H1 (cell line): ENCODE results near the gene MEF2C. TPM values are rescaled to one million over a fixed set of nuclear protein-coding genes. Genes with fewer than 3 reads are reported as not detected.
A peak's percentile ranks its signal among the peaks of the same experiment; 100 is the strongest.

ENCODE experiments used
- CTCF ChIA-PET: fragments of 300-600 bp; sonication (Branson Sonifier 250); formaldehyde crosslinking; loops from one replicate; lab custom pipeline; 2021; ENCODE audit not compliant: partially characterized antibody; lab: Charles Lee
- POLR2A ChIA-PET: fragments of 300-600 bp; sonication (Branson Sonifier 250); formaldehyde crosslinking; loops from one replicate; lab custom pipeline; 2021; ENCODE audit warnings: inconsistent platforms; ENCODE audit not compliant: partially characterized antibody; lab: Charles Lee
- DNase-seq, 2 experiments: peaks; one replicate each; pipeline versions ENCODE4 v3.0.0 to v3.0.0-alpha.2; 2010 to 2022; ENCODE audit warnings: low spot score in 2 of 2, low read depth in 1 of 2, mixed read lengths in 1 of 2
- FAIRE-seq: peaks from 2 replicates; lab custom pipeline; 2011; peaks lifted over from hg19 to GRCh38; lab: Jason Lieb, UNC
- H2AFZ ChIP-seq: 2 replicates; pipeline ENCODE4 v1.8.1; 2012; ENCODE audit warnings: low read length, inconsistent platforms
- H2AK5ac ChIP-seq: 2 replicates; pipeline ENCODE4 v1.6.1; 2013; ENCODE audit warnings: low read depth, low read length
- H2BK120ac ChIP-seq: replicated peaks from 2 replicates; pipeline ENCODE3; 2013; ENCODE audit warnings: low read depth, low read length, inconsistent platforms
- H2BK12ac ChIP-seq: 2 replicates; pipeline ENCODE4 v1.6.1; 2013; ENCODE audit warnings: low read depth, low read length
- H2BK15ac ChIP-seq: 2 replicates; pipeline ENCODE4 v1.6.1; 2013; ENCODE audit warnings: low read length
- H2BK20ac ChIP-seq: 2 replicates; pipeline ENCODE4 v1.6.1; 2013; ENCODE audit warnings: low read length
- H2BK5ac ChIP-seq: 2 replicates; pipeline ENCODE4 v1.6.1; 2013; ENCODE audit warnings: low read depth, low read length
- H3K14ac ChIP-seq: 2 replicates; pipeline ENCODE4 v1.6.1; 2013; ENCODE audit warnings: inconsistent platforms; ENCODE audit not compliant: insufficient read length
- H3K18ac ChIP-seq: 2 replicates; pipeline ENCODE4 v1.6.1; 2013; ENCODE audit warnings: low read length; ENCODE audit errors: extremely low read depth
- H3K23ac ChIP-seq: 2 replicates; pipeline ENCODE4 v1.6.1; 2013; ENCODE audit warnings: inconsistent platforms; ENCODE audit not compliant: insufficient read length
- H3K23me2 ChIP-seq: 2 replicates; pipeline ENCODE4 v1.6.1; 2013; ENCODE audit warnings: low read depth, low read length
- H3K27ac ChIP-seq: 2 replicates; pipeline ENCODE4 v1.6.1; 2011; ENCODE audit warnings: low read depth, low read length, inconsistent platforms
- H3K27me3 ChIP-seq, 4 experiments: replicated peaks in 1 of 4; 1 replicate in 1 of 4; 2 replicates in 3 of 4; pipeline versions ENCODE4 v1.6.1 to v1.8.1; 2011 to 2013; ENCODE audit warnings: low read length in 3 of 4, mild to moderate bottlenecking in 3 of 4, inconsistent platforms in 2 of 4, mixed read lengths in 2 of 4, moderate library complexity in 1 of 4; ENCODE audit not compliant: control insufficient read depth in 3 of 4, insufficient read depth in 3 of 4; ENCODE audit errors: extremely low read depth in 1 of 4
- H3K36me3 ChIP-seq, 4 experiments: 2 replicates each; pipeline versions ENCODE4 v1.6.1 to v1.8.1; 2011 to 2013; ENCODE audit warnings: mild to moderate bottlenecking in 4 of 4, low read length in 3 of 4, moderate library complexity in 2 of 4, control low read depth in 1 of 4, inconsistent platforms in 1 of 4; ENCODE audit not compliant: insufficient read depth in 4 of 4, control insufficient read depth in 2 of 4
- H3K4ac ChIP-seq: replicated peaks from 2 replicates; pipeline ENCODE3; 2013; ENCODE audit warnings: low read length, low read depth, mixed read lengths, inconsistent platforms; ENCODE audit not compliant: insufficient read length
- H3K4me1 ChIP-seq, 4 experiments: replicated peaks in 1 of 4; 1 replicate in 1 of 4; 2 replicates in 3 of 4; pipeline versions ENCODE4 v1.6.1 to v1.8.1; 2011 to 2013; ENCODE audit warnings: low read length in 3 of 4, inconsistent platforms in 2 of 4, mixed read lengths in 1 of 4; ENCODE audit not compliant: insufficient read depth in 4 of 4, control insufficient read depth in 3 of 4
- H3K4me2 ChIP-seq, 2 experiments: 2 replicates each; pipeline versions ENCODE4 v1.6.1 to v1.8.1; 2011 to 2013; ENCODE audit warnings: low read depth in 2 of 2, low read length in 2 of 2, control low read depth in 1 of 2, inconsistent platforms in 1 of 2, mild to moderate bottlenecking in 1 of 2; ENCODE audit not compliant: insufficient read depth in 1 of 2
- H3K4me3 ChIP-seq, 4 experiments: fragments of 200-600, 300-600 bp in 1 of 4; sonication (generic), shearing (Covaris generic), sonication (Bioruptor Twin) in 1 of 4; 2 replicates each; pipeline versions ENCODE4 v1.5.1 to v1.8.1; 2011 to 2016; ENCODE audit warnings: low read length in 4 of 4, low read depth in 3 of 4, control low read depth in 2 of 4, inconsistent platforms in 2 of 4, mild to moderate bottlenecking in 2 of 4, mixed read lengths in 1 of 4, moderate library complexity in 1 of 4; ENCODE audit not compliant: insufficient read depth in 2 of 4; ENCODE audit errors: extremely low read depth in 1 of 4
- H3K56ac ChIP-seq: replicated peaks from 2 replicates; pipeline ENCODE3; 2013; ENCODE audit warnings: low read depth, mild to moderate bottlenecking, mixed read lengths, low read length, inconsistent platforms; ENCODE audit not compliant: insufficient read length
- H3K79me1 ChIP-seq: 2 replicates; pipeline ENCODE4 v1.6.1; 2013; ENCODE audit warnings: low read depth, low read length, control low read depth
- H3K79me2 ChIP-seq, 2 experiments: 2 replicates each; pipeline versions ENCODE4 v1.6.1 to v1.8.1; 2012 to 2013; ENCODE audit warnings: low read length in 2 of 2, mild to moderate bottlenecking in 2 of 2, inconsistent platforms in 1 of 2; ENCODE audit not compliant: insufficient read depth in 2 of 2, control insufficient read depth in 1 of 2
- H3K9ac ChIP-seq, 4 experiments: replicated peaks in 1 of 4; 1 replicate in 1 of 4; 2 replicates in 3 of 4; pipeline versions ENCODE4 v1.6.1 to v1.8.1; 2011 to 2013; ENCODE audit warnings: low read depth in 3 of 4, low read length in 3 of 4, control low read depth in 2 of 4, mild to moderate bottlenecking in 2 of 4, moderate library complexity in 2 of 4, inconsistent platforms in 1 of 4; ENCODE audit errors: extremely low read depth in 1 of 4
- H3K9me3 ChIP-seq, 2 experiments: 2 replicates each; pipeline versions ENCODE4 v1.6.1 to v1.8.1; 2012 to 2013; ENCODE audit warnings: mild to moderate bottlenecking in 2 of 2, moderate library complexity in 2 of 2, control low read depth in 1 of 2, inconsistent platforms in 1 of 2, low read depth in 1 of 2, low read length in 1 of 2, mixed read lengths in 1 of 2; ENCODE audit not compliant: insufficient read depth in 2 of 2
- H4K20me1 ChIP-seq, 2 experiments: replicated peaks in 1 of 2; 2 replicates each; pipeline versions ENCODE3 to v1.8.1; 2011 to 2013; ENCODE audit warnings: inconsistent platforms in 2 of 2, low read length in 2 of 2, mild to moderate bottlenecking in 1 of 2; ENCODE audit not compliant: insufficient read depth in 2 of 2, control insufficient read depth in 1 of 2
- H4K5ac ChIP-seq: 2 replicates; pipeline ENCODE4 v1.6.1; 2013; ENCODE audit warnings: low read length, low read depth, mixed read lengths, inconsistent platforms; ENCODE audit not compliant: insufficient read length
- H4K8ac ChIP-seq: 2 replicates; pipeline ENCODE4 v1.8.0; 2013; ENCODE audit warnings: mild to moderate bottlenecking, moderate library complexity, low read length, inconsistent platforms; ENCODE audit not compliant: insufficient read depth; ENCODE audit errors: extremely low read depth
- H4K91ac ChIP-seq: replicated peaks from 2 replicates; pipeline ENCODE3; 2013; ENCODE audit warnings: low read length, mixed read lengths, inconsistent platforms; ENCODE audit not compliant: insufficient read length
- ATF2 ChIP-seq: IDR thresholded peaks from 2 replicates; pipeline ENCODE4 v1.6.1; 2012; ENCODE audit warnings: low read length, inconsistent platforms
- BACH1 ChIP-seq: IDR thresholded peaks from 2 replicates; pipeline ENCODE4 v1.6.1; 2012; ENCODE audit warnings: low read length, improper control_type of control experiment
- CBX8 ChIP-seq: fragments of 300-800, 300-1000 bp; sonication (generic); IDR thresholded peaks from 2 replicates; pipeline ENCODE4 v1.7.1; 2016; ENCODE audit warnings: low read depth, low read length, borderline replicate concordance
- CHD1 ChIP-seq: IDR thresholded peaks from 2 replicates; pipeline ENCODE4 v1.6.1; 2012; ENCODE audit warnings: low read depth, low read length, improper control_type of control experiment
- CTBP2 ChIP-seq: IDR thresholded peaks from 2 replicates; pipeline ENCODE4 v1.7.0; 2011; ENCODE audit warnings: borderline replicate concordance, mild to moderate bottlenecking, moderate library complexity, mixed read lengths, low read length; ENCODE audit not compliant: insufficient read depth, insufficient read length
- GABPA ChIP-seq: IDR thresholded peaks from 2 replicates; pipeline ENCODE4 v1.6.1; 2011; ENCODE audit warnings: mild to moderate bottlenecking, low read length, moderate library complexity, borderline replicate concordance; ENCODE audit not compliant: insufficient read depth
- KDM1A ChIP-seq: fragments of 200-600, 300-600 bp; sonication (generic); IDR thresholded peaks from 2 replicates; pipeline ENCODE4 v1.7.1; 2016; ENCODE audit warnings: mild to moderate bottlenecking, low read length, borderline replicate concordance
- KDM4A ChIP-seq: IDR thresholded peaks from one replicate; pipeline ENCODE4 v1.7.1; 2012; ENCODE audit warnings: low read depth, mild to moderate bottlenecking, moderate library complexity, low read length, inconsistent platforms; ENCODE audit not compliant: severe bottlenecking
- NANOG ChIP-seq: IDR thresholded peaks from 2 replicates; pipeline ENCODE4 v1.6.1; 2011; ENCODE audit warnings: low read length, low read depth, mild to moderate bottlenecking, inconsistent platforms; ENCODE audit not compliant: insufficient read depth, poor library complexity, severe bottlenecking
- TBP ChIP-seq: IDR thresholded peaks from 2 replicates; pipeline ENCODE4 v1.6.1; 2011; ENCODE audit warnings: low read depth, low read length, improper control_type of control experiment
- WGBS, 2 experiments: shearing (Covaris generic) in 1 of 2; methylation state at CpG; one replicate each; pipeline versions ENCODE4 v1.1.6 to v1.1.7; 2013 to 2015; ENCODE audit warnings: low lambda C conversion rate in 2 of 2, mixed read lengths in 2 of 2, inconsistent platforms in 1 of 2, low coverage in 1 of 2, missing lambda C conversion rate in 1 of 2; ENCODE audit not compliant: insufficient replicate concordance in 2 of 2, insufficient coverage in 1 of 2, insufficient read length in 1 of 2; ENCODE audit errors: extremely low coverage in 1 of 2, missing lambda C conversion rate in 1 of 2; 5-methylcytosine and 5-hydroxymethylcytosine counted together
- polyA plus RNA-seq, 7 experiments: library from polyadenylated mRNA; depleted of rRNA in 3 of 7; stranded (reverse) in 5 of 7; unstranded in 2 of 7; fragments of >200 nt in 5 of 7; fragments of 200-250 nt in 2 of 7; gene quantifications; 1 replicate in 5 of 7; 2 replicates in 1 of 7; 4 replicates in 1 of 7; pipeline versions ENCODE4 v1.2.1 to v1.2.3, GENCODE V29; 2011 to 2013; ENCODE audit warnings: missing spikeins in 2 of 7, mixed read lengths in 2 of 7
- total RNA-seq: library from RNA; stranded (reverse); fragmentation: NEBNext Ultra II Directional; extraction: Animal tissue kit (Norgen Biotek cat#: 25700); gene quantifications from 2 replicates; pipeline ENCODE4 v1.2.1, GENCODE V29; 2021
- TF ChIP-seq, protein P1 (sequence below): IDR thresholded peaks from 2 replicates; pipeline ENCODE4 v1.6.1; 2012; ENCODE audit warnings: inconsistent platforms

The MEF2C gene
- total and polyA plus RNA-seq, 2 of the 8 experiments (the other 6 are each of a cell fraction or from before 2014, with no cell fraction given) = 0.59 to 0.99 TPM

- Histone ChIP-seq H3K23me2 (no peaks in the 10 kb centered on the region; the same call in 1 of the 2 replicates), H2BK120ac (no peak overlapping the region), H2AFZ (no peak overlapping the region), H3K56ac (no peak overlapping the region), H3K4me2 (no peak overlapping the region), H2BK12ac (no peak overlapping the region), H2AK5ac (no peak overlapping the region), H3K4ac (no peak overlapping the region), H3K23ac (no peak overlapping the region), H4K91ac (no peak overlapping the region), H4K5ac (no peak overlapping the region), H3K36me3 (no peaks in the 10 kb centered on the region), H4K8ac (no peak overlapping the region), H3K14ac (no peak overlapping the region), H3K4me1 (no peaks in the 10 kb centered on the region), H3K9ac (no peak overlapping the region), H2BK5ac (no peak overlapping the region), H3K27ac (no peak overlapping the region), H2BK15ac (no peak overlapping the region), H2BK20ac (no peak overlapping the region), H3K4me3 (no peak overlapping the region), H4K20me1 (no peaks in the 10 kb centered on the region), H3K27me3 (no peaks in the 10 kb centered on the region), H3K9me3 (no peaks in the 10 kb centered on the region), H3K79me1 (no peaks in the 10 kb centered on the region), H3K18ac (no peak overlapping the region), H3K79me2 (no peaks in the 10 kb centered on the region)
- DNase-seq (no peak), FAIRE-seq (no peak)
- ChIA-PET CTCF (interaction anchor here (3.5 kb wide), 1 partner anchor 14 kb away, joined by 19 read pairs; no protein-coding TSS in a partner anchor), POLR2A (no interaction called here)
- 86% methylated on average over 2 of the region's 2 CpGs; no CpG with 5 or more reads in 1 of the 2 experiments for WGBS, 2 experiments
- TF ChIP-seq CTBP2 (no peak), BACH1 (peak; percentile 62; the same call in 1 of the 2 replicates), TBP (no peak), ATF2 (no peak), CBX8 (no peak), CHD1 (no peak), KDM1A (no peak), KDM4A (no peak), GABPA (no peak), NANOG (no peak)
- TF ChIP-seq, protein P1, sequence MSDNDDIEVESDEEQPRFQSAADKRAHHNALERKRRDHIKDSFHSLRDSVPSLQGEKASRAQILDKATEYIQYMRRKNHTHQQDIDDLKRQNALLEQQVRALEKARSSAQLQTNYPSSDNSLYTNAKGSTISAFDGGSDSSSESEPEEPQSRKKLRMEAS = no peak
Measured at GRCh38 chr5:88743231-88743834, 139.7 kb downstream of the MEF2C start.
